ENCODE data around the gene LEF1. TPM values are rescaled to one million over a fixed set of nuclear protein-coding genes. Genes with fewer than 3 reads are reported as not detected.

Gene LEF1
- total RNA-seq, 4 donors from 2014 or later = 1.5 to 2.6 (median 2.4) TPM; not detected in 1

GRCh38 chr4:108049406-108049805 is 119.3 kb downstream of the LEF1 start:
- 86 to 100% methylated on average over 3 to 5 of the region's 5 CpGs for WGBS, 2 donors (ENCODE audit: low coverage in 1 of 2)
- no peak overlapping the region for H3K4me3 ChIP-seq
- peaks cover 3 to 39% (median 4%) of the 10 kb centered on the region in 3 donors for H3K4me1 ChIP-seq
- no peaks in the 10 kb centered on the region for H3K36me3 ChIP-seq
- ATAC-seq = no peak
- H3K9me3 ChIP-seq = no peaks in the 10 kb centered on the region
- TF ChIP-seq EP300 (IDR thresholded peaks at IDR 0.05) (no peak), CTCF (IDR thresholded peaks at IDR 0.05) (no peak), POLR2A (IDR thresholded peaks at IDR 0.05) (no peak), POLR2AphosphoS5 (IDR thresholded peaks at IDR 0.05) (no peak)
- no peaks in the 10 kb centered on the region for H3K27me3 ChIP-seq
- H3K27ac ChIP-seq = no peak overlapping the region

GRCh38 chr4:108048997-108049396 is 119.7 kb downstream of the LEF1 start:
- WGBS, 2 donors (ENCODE audit: low coverage in 1 of 2) = 93 to 97% methylated on average over 7 of the region's 7 CpGs
- no peak overlapping the region for H3K4me3 ChIP-seq
- no peaks in the 10 kb centered on the region for H3K36me3 ChIP-seq
- H3K27ac ChIP-seq = no peak overlapping the region
- H3K9me3 ChIP-seq = no peaks in the 10 kb centered on the region
- no peak for TF ChIP-seq CTCF (IDR thresholded peaks at IDR 0.05)
- no peak for TF ChIP-seq POLR2A (IDR thresholded peaks at IDR 0.05)
- no peak for TF ChIP-seq POLR2AphosphoS5 (IDR thresholded peaks at IDR 0.05)
- TF ChIP-seq EP300 (IDR thresholded peaks at IDR 0.05) = no peak
- ATAC-seq = no peak
- H3K27me3 ChIP-seq = no peaks in the 10 kb centered on the region
- H3K4me1 ChIP-seq = peaks cover 3 to 39% (median 4%) of the 10 kb centered on the region in 3 donors

- no peak for TF ChIP-seq POLR2AphosphoS5 (IDR thresholded peaks at IDR 0.05)
- no peak for TF ChIP-seq CTCF (IDR thresholded peaks at IDR 0.05)
- no peak for TF ChIP-seq POLR2A (IDR thresholded peaks at IDR 0.05)
- no peak for TF ChIP-seq EP300 (IDR thresholded peaks at IDR 0.05)
- H3K4me3 ChIP-seq = no peak overlapping the region
- H3K27me3 ChIP-seq = no peaks in the 10 kb centered on the region
- H3K36me3 ChIP-seq = no peaks in the 10 kb centered on the region
- WGBS, 2 donors (ENCODE audit: low coverage in 1 of 2) = 25 to 61% methylated on average over 6 of the region's 6 CpGs
- ATAC-seq = no peak
- H3K4me1 ChIP-seq = peaks cover 3 to 39% (median 4%) of the 10 kb centered on the region in 3 donors
- H3K27ac ChIP-seq = no peak overlapping the region
- H3K9me3 ChIP-seq = no peaks in the 10 kb centered on the region
These were observed 120.6 kb downstream of the LEF1 start for GRCh38 chr4:108048157-108048556.

- Histone ChIP-seq H3K27me3 (no peaks in the 10 kb centered on the region), H3K4me3 (no peak overlapping the region), H3K9me3 (no peaks in the 10 kb centered on the region), H3K36me3 (no peaks in the 10 kb centered on the region), H3K27ac (no peak overlapping the region), H3K4me1 (peaks cover 3 to 39% (median 4%) of the 10 kb centered on the region in 3 donors)
- ATAC-seq = no peak
- TF ChIP-seq POLR2AphosphoS5 (IDR thresholded peaks at IDR 0.05) (no peak), EP300 (IDR thresholded peaks at IDR 0.05) (no peak), POLR2A (IDR thresholded peaks at IDR 0.05) (no peak)
- 13 to 65% methylated on average over 1 to 2 of the region's 2 CpGs for WGBS, 2 donors (ENCODE audit: low coverage in 1 of 2)
These were observed 121.5 kb downstream of the LEF1 start for GRCh38 chr4:108047199-108047598.

- Histone ChIP-seq H3K36me3 (no peaks in the 10 kb centered on the region), H3K4me1 (peaks cover 3 to 39% (median 4%) of the 10 kb centered on the region in 3 donors), H3K4me3 (no peak overlapping the region), H3K27ac (peak overlapping the region in 2 of 4 donors; percentile 36 to 60), H3K27me3 (no peaks in the 10 kb centered on the region), H3K9me3 (no peaks in the 10 kb centered on the region)
- TF ChIP-seq EP300 (IDR thresholded peaks at IDR 0.05) (no peak), POLR2AphosphoS5 (IDR thresholded peaks at IDR 0.05) (no peak), POLR2A (IDR thresholded peaks at IDR 0.05) (no peak), CTCF (IDR thresholded peaks at IDR 0.05) (no peak)
- peak; percentile 65 for ATAC-seq
- 20 to 21% methylated on average over 2 to 3 of the region's 3 CpGs for WGBS, 2 donors (ENCODE audit: low coverage in 1 of 2)
These were observed 123.1 kb downstream of the LEF1 start for GRCh38 chr4:108045687-108046024.
